ENCODE measurements around the gene MINK1.

DNA sequence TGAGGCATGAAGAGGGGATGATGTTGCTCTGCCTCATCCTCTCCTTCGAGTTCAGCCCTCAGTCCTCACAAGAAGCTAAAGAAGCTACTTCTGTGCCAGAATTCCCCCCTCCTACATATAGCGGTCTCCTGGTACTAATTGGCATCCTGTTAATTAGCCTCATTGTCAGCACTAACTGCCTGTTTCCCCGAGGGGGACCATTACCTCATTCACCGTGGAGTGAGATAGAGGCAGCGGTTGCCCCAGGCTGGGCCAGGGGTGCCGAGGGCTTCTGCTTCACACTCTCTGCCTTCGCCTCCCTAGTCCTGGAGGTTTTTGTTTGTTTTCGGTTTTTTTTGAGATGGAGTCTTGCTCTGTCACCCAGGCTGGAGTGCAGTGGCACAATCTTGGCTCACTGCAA, 5.7 kb upstream of the MINK1 start:
- TF ChIP-seq, protein P1, sequence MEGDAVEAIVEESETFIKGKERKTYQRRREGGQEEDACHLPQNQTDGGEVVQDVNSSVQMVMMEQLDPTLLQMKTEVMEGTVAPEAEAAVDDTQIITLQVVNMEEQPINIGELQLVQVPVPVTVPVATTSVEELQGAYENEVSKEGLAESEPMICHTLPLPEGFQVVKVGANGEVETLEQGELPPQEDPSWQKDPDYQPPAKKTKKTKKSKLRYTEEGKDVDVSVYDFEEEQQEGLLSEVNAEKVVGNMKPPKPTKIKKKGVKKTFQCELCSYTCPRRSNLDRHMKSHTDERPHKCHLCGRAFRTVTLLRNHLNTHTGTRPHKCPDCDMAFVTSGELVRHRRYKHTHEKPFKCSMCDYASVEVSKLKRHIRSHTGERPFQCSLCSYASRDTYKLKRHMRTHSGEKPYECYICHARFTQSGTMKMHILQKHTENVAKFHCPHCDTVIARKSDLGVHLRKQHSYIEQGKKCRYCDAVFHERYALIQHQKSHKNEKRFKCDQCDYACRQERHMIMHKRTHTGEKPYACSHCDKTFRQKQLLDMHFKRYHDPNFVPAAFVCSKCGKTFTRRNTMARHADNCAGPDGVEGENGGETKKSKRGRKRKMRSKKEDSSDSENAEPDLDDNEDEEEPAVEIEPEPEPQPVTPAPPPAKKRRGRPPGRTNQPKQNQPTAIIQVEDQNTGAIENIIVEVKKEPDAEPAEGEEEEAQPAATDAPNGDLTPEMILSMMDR (IDR thresholded peaks at IDR 0.05; ENCODE audit: insufficient read depth, low read depth, low read length): no peak
- no peak for TF ChIP-seq EZH2 (IDR thresholded peaks at IDR 0.05; ENCODE audit: insufficient read depth, low read length)
